ENCODE results near the gene HERPUD1.
"Not testable (repeated sequence)": the region's sequence is repeated elsewhere in the genome, so short reads cannot be mapped to it uniquely, and the experiment has no call there.

HERPUD1 gene

DNA sequence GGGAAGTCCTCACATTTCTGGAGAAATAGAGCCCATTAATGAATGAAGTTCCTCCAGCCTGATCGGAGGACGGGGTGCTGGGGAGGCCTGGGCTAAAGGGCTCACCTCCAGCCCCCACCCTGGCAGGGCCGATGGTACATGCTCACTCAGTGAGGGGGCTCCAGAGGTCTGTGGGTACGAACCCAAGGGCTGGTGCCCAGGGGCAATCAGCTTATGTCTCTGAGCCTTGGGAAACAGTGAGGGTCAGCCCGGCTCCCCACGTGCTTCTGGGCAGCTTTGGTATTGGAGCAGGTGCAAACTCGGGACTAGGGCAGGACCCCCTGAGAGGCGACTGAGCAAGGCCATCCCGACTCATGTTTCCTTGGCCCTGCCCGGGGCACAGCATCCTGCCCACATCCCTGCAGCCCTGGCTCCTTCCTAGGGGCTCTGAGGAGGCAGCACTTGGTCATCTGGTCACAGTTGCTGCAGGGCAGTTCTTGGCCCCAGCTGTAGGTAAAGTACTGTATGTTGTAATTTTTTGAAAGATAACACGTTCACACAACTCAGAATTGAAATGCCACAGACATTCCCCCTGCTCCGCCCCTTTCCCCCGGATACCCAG, 28.8 kb downstream of the HERPUD1 start:
- no peak for DNase-seq (ENCODE audit: low read depth)

- DNase-seq (ENCODE audit: low read depth): no peak
These were observed 29.4 kb downstream of the HERPUD1 start for GRCh38 chr16:56961386-56961785.

DNA sequence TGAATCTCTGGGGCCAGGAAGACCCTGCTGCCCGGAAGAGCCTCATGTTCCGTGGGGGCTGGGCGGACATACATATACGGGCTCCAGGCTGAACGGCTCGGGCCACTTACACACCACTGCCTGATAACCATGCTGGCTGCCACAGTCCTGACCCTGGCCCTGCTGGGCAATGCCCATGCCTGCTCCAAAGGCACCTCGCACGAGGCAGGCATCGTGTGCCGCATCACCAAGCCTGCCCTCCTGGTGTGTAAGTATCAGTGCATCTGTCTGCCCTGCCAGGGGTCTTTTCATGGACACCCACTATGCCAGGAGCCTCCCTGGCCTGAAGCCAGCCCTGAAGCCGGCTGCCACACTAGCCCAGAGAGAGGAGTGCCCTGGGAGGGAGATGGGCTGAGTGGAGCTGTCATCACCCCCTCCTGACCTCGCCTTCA, 29.9 kb downstream of the HERPUD1 start, which contains the start of gene CETP:
CETP (plus strand) TSS at position 100 of the 431 bp plus-strand sequence; CDS start at position 130, 30 bp downstream.
- DNase-seq (ENCODE audit: low read depth): no peak

GRCh38 chr16:56964243-56965148, 32.6 kb downstream of the HERPUD1 start:
- DNase-seq (ENCODE audit: low read depth): peak; percentile 90

GRCh38 chr16:56965149-56966092, 33.5 kb downstream of the HERPUD1 start:
- DNase-seq (ENCODE audit: low read depth): no peak

GRCh38 chr16:56966093-56966475, 34.1 kb downstream of the HERPUD1 start:
- no peak for DNase-seq (ENCODE audit: low read depth)

- DNase-seq (ENCODE audit: low read depth): no peak
These were observed 35.8 kb downstream of the HERPUD1 start for GRCh38 chr16:56967733-56968132.

DNA sequence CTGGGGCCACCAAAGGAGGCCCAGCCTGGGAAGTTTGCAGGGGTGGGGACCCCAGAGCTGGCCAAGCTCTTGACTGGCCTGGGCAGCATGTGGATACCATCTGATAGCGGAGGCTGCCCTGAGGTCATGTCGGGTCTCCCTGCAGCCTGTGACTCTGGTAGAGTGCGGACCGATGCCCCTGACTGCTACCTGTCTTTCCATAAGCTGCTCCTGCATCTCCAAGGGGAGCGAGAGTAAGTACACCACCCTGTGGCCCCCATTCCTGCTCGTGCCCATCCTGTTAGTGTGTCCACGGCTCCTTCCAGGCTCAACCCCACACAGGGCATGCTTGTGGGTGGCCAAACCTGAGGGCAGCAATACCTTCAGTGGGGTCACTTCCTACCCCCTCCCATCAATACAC, 37.8 kb downstream of the HERPUD1 start:
- DNase-seq (ENCODE audit: low read depth): no peak

- no peak for DNase-seq (ENCODE audit: low read depth)
These were observed 39.2 kb downstream of the HERPUD1 start for GRCh38 chr16:56970934-56971767.

- DNase-seq (ENCODE audit: low read depth): no peak
These were observed 39.8 kb downstream of the HERPUD1 start for GRCh38 chr16:56971768-56972043.

DNA sequence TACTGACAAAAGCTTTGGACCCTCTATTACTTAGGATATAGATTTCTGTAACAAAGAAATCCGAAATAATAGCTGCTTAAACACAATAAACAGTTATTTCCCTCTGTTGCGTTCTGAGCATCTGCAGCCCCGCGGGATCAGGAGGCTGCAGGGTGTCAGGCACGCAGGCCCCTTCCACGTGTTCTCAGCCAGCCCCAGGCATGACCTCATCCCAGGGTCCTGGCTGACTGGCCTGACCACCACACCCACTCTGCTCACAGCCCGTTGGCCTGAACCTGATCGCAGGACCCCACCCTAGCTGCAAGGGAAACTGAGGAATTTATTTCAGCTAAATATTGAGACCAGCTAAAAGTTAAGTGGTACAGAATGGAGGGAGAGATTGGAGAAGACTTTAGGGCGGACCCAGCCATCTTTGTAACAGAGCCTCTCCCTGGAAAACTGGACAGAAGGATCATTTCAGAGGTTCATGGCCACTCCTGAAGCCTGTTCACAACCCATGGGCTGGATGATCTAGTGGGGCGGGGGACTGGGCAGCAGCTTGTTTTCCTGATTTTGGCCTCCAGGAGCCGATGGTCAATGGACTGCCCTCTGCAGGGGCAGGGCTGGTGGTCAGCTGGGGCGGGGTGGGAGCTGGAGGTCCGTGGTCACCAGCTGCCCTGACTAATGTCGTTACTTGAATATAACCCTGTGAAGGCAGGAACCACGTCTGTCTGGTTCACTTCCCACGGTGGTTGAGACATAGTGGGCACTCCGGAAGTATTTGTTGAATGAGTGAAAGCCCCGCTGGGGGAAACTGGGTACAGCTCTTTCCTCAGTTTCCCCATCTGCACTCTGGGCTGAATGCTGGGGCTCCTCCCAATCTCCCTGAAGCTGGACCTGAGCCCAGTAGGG, 40.7 kb downstream of the HERPUD1 start:
- DNase-seq (ENCODE audit: low read depth): no peak

- no peak for DNase-seq (ENCODE audit: low read depth)
These were observed 41.4 kb downstream of the HERPUD1 start for GRCh38 chr16:56973294-56973689.

- DNase-seq (ENCODE audit: low read depth): not testable (repeated sequence)
These were observed 42.0 kb downstream of the HERPUD1 start for GRCh38 chr16:56973899-56974298.

GRCh38 chr16:56974549-56975300, 42.8 kb downstream of the HERPUD1 start:
- no peak for DNase-seq (ENCODE audit: low read depth)

- DNase-seq (ENCODE audit: low read depth): no peak
These were observed 43.8 kb downstream of the HERPUD1 start for GRCh38 chr16:56975714-56976113.

DNA sequence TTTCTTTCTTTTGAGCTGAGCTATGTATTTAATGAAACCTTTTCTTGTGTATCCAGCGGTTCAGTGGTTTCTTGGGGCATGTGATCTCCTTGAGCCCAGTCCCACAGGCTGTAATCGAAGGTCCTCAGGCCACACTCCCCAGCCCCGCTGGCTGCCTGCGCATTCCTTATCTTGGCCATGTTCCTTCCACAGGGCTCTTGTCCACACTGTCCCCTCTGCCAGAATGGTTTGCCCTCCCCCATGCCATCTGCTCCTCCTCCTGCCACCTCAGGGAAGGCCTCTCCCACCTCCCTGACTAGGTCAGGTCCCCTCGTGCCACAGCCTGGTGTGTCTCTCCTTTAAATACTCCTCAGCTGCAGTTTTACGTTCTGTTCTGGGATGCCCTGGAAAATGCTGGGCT, 45.3 kb downstream of the HERPUD1 start:
- no peak for DNase-seq (ENCODE audit: low read depth)

GRCh38 chr16:56977823-56978430, 46.0 kb downstream of the HERPUD1 start:
- DNase-seq (ENCODE audit: low read depth): no peak

DNA sequence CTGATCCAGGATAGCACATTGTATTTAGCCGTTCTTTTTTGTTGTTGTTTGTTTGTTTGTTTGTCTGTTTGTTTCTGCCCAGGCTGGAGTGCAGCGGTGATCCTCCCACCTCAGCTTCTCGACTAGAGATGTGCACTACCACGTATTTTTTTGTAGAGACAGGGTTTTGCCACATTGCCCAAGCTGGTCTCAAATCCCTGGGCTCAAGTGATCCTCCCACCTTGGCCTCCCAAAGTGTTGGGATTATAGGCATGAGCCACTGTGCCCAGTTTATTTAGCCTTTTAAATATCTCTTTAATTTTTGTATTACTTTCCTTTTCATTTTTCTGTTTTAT, 48.2 kb downstream of the HERPUD1 start:
- DNase-seq (ENCODE audit: low read depth): no peak
